ENCODE results near the gene CTIF.

The CTIF gene

DNA sequence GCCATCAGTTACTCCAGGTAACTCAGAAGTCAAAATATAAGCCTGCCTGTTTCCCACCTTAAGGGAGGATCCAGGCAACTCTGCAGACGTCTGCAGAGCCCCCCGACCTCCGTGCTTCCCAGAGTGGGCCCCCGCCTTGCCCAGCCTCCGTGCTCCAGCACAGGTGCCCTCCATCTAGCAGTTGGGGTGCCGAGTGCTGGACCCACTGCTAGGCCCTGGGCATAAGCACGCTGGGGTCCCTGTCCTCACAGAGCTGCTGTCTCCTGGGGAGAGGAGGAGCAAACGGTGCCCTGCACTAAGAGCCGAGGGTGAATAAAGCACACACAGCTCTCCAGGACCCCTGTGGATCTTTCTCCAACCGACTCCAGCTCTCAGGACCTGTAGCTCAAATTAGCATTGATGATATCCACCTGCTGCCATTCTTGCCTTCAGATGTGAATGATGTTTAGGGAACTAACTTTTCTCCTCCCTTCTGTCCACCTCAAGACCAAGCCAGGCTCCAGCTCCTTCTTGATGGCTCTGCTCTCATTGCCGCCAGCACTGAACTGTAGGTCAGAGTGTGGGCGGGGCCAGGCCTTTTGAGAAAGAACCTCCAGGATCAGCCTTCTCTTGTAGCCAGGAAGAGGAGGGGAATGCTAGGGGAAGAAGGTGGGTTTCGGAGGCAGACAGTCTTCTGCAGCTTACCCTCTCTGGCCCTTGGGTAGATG lies 290.8 kb downstream of the CTIF start:
- TF ChIP-seq FOXP2 (optimal IDR thresholded peaks at IDR 0.05; ENCODE audit: control extremely low read depth, extremely low read length, insufficient read depth), result no peak
- no peak for TF ChIP-seq EZH2 (IDR thresholded peaks at IDR 0.05)
- TF ChIP-seq POLR2AphosphoS5 (IDR thresholded peaks at IDR 0.05; ENCODE audit: borderline replicate concordance, low read depth, low read length), result no peak
- Histone ChIP-seq H3K4me3 (peak overlapping the region; percentile 67), H3K9me3 (ENCODE audit: low read depth, low read length) (no peaks in the 10 kb centered on the region), H3K9ac (ENCODE audit: insufficient read length) (no peak overlapping the region), H3K27ac (no peak overlapping the region; the same call in 1 of the 2 replicates), H3K36me3 (ENCODE audit: insufficient read depth, low read length) (no peaks in the 10 kb centered on the region)
- no peak for DNase-seq (ENCODE audit: low read depth, low spot score)

DNA sequence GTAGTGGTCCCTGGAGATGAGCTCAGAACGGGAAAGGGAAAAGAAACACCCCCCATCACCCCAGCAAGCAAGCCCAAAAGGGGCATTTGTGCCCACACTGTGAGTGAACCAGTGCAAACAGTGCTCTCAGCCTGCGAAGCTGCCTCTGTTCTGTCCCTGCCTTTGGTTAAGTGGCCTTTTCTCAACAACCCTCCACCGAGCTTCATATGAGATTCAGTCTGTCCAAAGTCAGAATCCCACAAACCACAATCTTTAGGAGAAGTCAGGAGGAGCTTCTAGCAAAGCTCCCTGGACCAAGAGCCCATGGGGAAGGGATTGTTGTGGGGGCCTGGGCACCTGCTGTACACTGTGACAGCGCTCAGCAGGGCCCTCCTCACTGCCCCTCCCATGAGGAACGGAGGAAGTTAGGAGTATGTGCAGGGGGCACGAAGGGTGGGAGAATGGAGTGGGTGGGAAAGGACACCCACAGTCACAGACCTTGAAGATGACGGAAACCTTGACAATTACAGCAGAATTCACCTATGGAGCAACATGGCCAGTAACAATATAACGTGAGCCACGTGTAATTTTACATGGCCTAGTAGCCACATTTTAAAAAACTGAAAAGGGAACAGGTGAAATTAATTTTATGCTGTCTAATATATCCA lies 292.4 kb downstream of the CTIF start:
- no peak for TF ChIP-seq EZH2 (IDR thresholded peaks at IDR 0.05)
- no peak for TF ChIP-seq POLR2AphosphoS5 (IDR thresholded peaks at IDR 0.05; ENCODE audit: borderline replicate concordance, low read depth, low read length)
- no peak for TF ChIP-seq FOXP2 (optimal IDR thresholded peaks at IDR 0.05; ENCODE audit: control extremely low read depth, extremely low read length, insufficient read depth)
- no peak overlapping the region for H3K27ac ChIP-seq
- H3K4me3 ChIP-seq, result no peak overlapping the region
- no peaks in the 10 kb centered on the region for H3K36me3 ChIP-seq (ENCODE audit: insufficient read depth, low read length)
- no peak for DNase-seq (ENCODE audit: low read depth, low spot score)
- no peak overlapping the region for H3K9ac ChIP-seq (ENCODE audit: insufficient read length)
- no peaks in the 10 kb centered on the region for H3K9me3 ChIP-seq (ENCODE audit: low read depth, low read length)

DNA sequence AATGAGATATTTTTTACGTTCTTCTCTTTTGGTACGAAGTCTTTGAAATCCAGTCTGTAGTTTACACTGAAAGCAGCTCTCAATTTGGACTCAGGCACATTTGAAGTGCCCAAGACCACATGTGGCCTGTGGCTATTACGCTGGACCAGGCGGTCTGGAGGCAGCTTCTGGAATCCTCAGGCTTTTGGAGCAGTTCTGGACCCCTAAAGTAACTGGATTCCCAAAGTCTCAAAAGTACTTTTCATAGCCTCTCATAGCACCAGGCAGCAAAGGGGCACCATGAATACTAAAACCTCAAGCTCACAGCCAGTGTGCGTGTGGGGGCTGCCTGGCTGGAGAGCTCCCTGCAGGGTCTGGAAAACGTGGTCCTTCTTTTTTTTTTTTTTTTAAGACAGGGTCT lies 293.0 kb downstream of the CTIF start:
- H3K27ac ChIP-seq, result no peak overlapping the region
- H3K9me3 ChIP-seq (ENCODE audit: low read depth, low read length), result no peaks in the 10 kb centered on the region

DNA sequence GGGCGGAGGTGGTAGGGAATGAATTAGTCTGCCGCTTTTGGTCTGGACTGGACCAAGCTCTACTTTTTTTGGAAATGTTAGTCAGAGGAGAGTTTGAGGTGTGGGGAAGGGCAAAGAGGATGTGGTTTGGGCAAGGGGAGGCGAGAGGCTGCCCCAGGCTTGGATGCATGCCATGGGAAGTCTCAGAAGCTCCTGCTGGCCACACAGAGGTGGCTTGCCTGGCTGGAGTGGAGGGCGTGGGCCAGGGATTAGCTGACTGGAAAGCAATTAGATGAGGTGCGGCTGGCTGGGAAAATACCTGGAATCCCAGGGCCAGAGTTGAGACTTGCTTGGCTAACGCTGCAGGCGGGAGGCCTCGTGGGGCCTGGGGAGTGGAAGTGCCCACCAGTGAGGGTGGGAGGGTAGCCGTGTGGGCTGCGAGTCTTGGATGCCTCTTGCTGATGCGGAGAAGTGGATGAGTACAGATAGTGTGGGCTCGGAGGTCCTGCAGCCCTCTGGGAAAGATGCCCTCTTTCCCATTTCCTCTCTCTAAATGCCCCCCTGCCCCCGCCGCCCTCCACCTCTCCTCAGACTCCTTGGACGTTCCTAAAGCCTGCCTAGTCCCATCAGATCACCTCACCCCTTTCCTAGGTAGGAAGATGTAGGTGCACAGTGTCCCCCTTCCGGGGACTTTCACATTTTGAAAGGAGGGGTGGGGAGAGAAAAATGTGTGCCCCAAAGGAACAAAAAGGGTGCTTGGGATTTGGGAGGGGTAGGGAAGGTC lies 294.3 kb downstream of the CTIF start:
- Histone ChIP-seq H3K4me3 (no peak overlapping the region), H3K9me3 (ENCODE audit: low read depth, low read length) (no peaks in the 10 kb centered on the region), H3K36me3 (ENCODE audit: insufficient read depth, low read length) (no peaks in the 10 kb centered on the region), H3K27ac (peak overlapping the region; percentile 70; the same call in 1 of the 2 replicates), H3K9ac (ENCODE audit: insufficient read length) (no peak overlapping the region)
- no peak for DNase-seq (ENCODE audit: low read depth, low spot score)
- no peak for TF ChIP-seq POLR2AphosphoS5 (IDR thresholded peaks at IDR 0.05; ENCODE audit: borderline replicate concordance, low read depth, low read length)
- TF ChIP-seq EZH2 (IDR thresholded peaks at IDR 0.05), result no peak

More for the DNA sequence above, 293.0 kb downstream of the CTIF start:
- DNase-seq (ENCODE audit: low read depth, low spot score), result no peak
- TF ChIP-seq POLR2AphosphoS5 (IDR thresholded peaks at IDR 0.05; ENCODE audit: borderline replicate concordance, low read depth, low read length), result no peak
- no peak for TF ChIP-seq FOXP2 (optimal IDR thresholded peaks at IDR 0.05; ENCODE audit: control extremely low read depth, extremely low read length, insufficient read depth)
- no peak for TF ChIP-seq EZH2 (IDR thresholded peaks at IDR 0.05)
- no peak overlapping the region for H3K4me3 ChIP-seq
- no peaks in the 10 kb centered on the region for H3K36me3 ChIP-seq (ENCODE audit: insufficient read depth, low read length)
- H3K9ac ChIP-seq (ENCODE audit: insufficient read length), result no peak overlapping the region

DNA sequence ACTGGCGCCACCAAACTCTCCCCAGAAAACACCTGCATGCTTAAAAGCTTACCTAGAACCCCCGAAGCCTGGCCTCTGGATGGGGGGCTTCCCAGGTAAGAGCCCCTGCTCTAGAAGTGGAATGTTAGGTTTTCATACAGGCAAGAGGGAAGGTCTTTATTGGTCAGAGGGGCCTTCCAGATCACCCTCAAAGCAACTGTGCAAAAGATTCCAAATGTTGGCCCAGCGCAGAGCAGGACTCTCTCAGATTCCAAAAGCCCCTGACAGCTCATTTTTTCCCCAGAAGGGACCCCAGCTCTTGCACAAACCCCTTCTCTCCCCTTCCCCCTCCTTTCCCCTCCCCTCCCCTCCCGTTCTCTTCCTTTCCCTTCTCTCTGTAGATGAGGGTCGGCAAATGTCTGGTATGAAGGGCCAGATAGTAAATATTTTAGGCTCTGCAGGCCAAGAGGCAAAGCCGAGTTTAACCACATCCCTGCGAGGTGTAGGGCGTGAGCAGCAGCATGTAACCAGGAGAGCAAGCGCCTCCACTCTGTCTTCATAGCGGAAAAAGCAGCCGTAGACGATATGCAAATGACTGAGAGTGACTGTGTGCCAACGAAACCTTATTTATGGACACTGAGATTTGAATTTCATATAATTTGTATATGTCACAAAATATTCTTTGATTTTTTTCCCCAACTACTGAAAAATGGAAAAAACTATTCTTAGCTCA lies 295.0 kb downstream of the CTIF start:
- Histone ChIP-seq H3K9ac (ENCODE audit: insufficient read length) (no peak overlapping the region), H3K27ac (peak overlapping the region; percentile 70)
- TF ChIP-seq FOXP2 (optimal IDR thresholded peaks at IDR 0.05; ENCODE audit: control extremely low read depth, extremely low read length, insufficient read depth) (no peak), POLR2AphosphoS5 (IDR thresholded peaks at IDR 0.05; ENCODE audit: borderline replicate concordance, low read depth, low read length) (no peak), EZH2 (IDR thresholded peaks at IDR 0.05) (no peak)

GRCh38 chr18:48834413-48835031 lies 295.7 kb downstream of the CTIF start:
- peak overlapping the region; percentile 70 for H3K27ac ChIP-seq
- H3K36me3 ChIP-seq (ENCODE audit: insufficient read depth, low read length), result no peaks in the 10 kb centered on the region
- peak overlapping the region; percentile 54 for H3K4me3 ChIP-seq
- TF ChIP-seq EZH2 (IDR thresholded peaks at IDR 0.05), result no peak
- no peak for TF ChIP-seq FOXP2 (optimal IDR thresholded peaks at IDR 0.05; ENCODE audit: control extremely low read depth, extremely low read length, insufficient read depth)
- TF ChIP-seq POLR2AphosphoS5 (IDR thresholded peaks at IDR 0.05; ENCODE audit: borderline replicate concordance, low read depth, low read length), result no peak
- H3K9me3 ChIP-seq (ENCODE audit: low read depth, low read length), result no peaks in the 10 kb centered on the region
- H3K9ac ChIP-seq (ENCODE audit: insufficient read length), result no peak overlapping the region
- peak; percentile 51 for DNase-seq (ENCODE audit: low read depth, low spot score)

More for the DNA sequence above, 295.0 kb downstream of the CTIF start:
- Histone ChIP-seq H3K4me3 (peak overlapping the region; percentile 54), H3K36me3 (ENCODE audit: insufficient read depth, low read length) (no peaks in the 10 kb centered on the region), H3K9me3 (ENCODE audit: low read depth, low read length) (no peaks in the 10 kb centered on the region)
- DNase-seq (ENCODE audit: low read depth, low spot score), result no peak

- Histone ChIP-seq H3K4me3 (peak overlapping the region; percentile 54), H3K9ac (ENCODE audit: insufficient read length) (no peak overlapping the region), H3K27ac (peak overlapping the region; percentile 70), H3K9me3 (ENCODE audit: low read depth, low read length) (no peaks in the 10 kb centered on the region), H3K36me3 (ENCODE audit: insufficient read depth, low read length) (no peaks in the 10 kb centered on the region)
- TF ChIP-seq FOXP2 (optimal IDR thresholded peaks at IDR 0.05; ENCODE audit: control extremely low read depth, extremely low read length, insufficient read depth), result no peak
- TF ChIP-seq EZH2 (IDR thresholded peaks at IDR 0.05), result no peak
- TF ChIP-seq POLR2AphosphoS5 (IDR thresholded peaks at IDR 0.05; ENCODE audit: borderline replicate concordance, low read depth, low read length), result no peak
- DNase-seq (ENCODE audit: low read depth, low spot score), result no peak
Observed at GRCh38 chr18:48835119-48835518, 296.3 kb downstream of the CTIF start.
